HEK293 (cell line): ENCODE data around the gene SLC35G6.

ENCODE experiments used
- EGR2 ChIP-seq: fragments of 450-650 bp; formaldehyde crosslinking; IDR thresholded peaks from 2 replicates; pipeline ENCODE4 v1.5.1; 2016; ENCODE audit warnings: low read depth, missing biosample characterization, missing genetic modification characterization
- KLF9 ChIP-seq: fragments of 450-650 bp; formaldehyde crosslinking; IDR thresholded peaks from 2 replicates; pipeline ENCODE4 v1.5.1; 2016; ENCODE audit warnings: missing biosample characterization, missing genetic modification characterization, low read depth
- SP2 ChIP-seq: fragments of 450-650 bp; formaldehyde crosslinking; IDR thresholded peaks from 2 replicates; pipeline ENCODE4 v1.5.1; 2016; ENCODE audit warnings: missing biosample characterization, missing genetic modification characterization
- SP3 ChIP-seq: fragments of 450-650 bp; formaldehyde crosslinking; IDR thresholded peaks from 2 replicates; pipeline ENCODE4 v1.5.1; 2016; ENCODE audit warnings: missing biosample characterization, missing genetic modification characterization
- ZBTB20 ChIP-seq: fragments of 450-650 bp; formaldehyde crosslinking; IDR thresholded peaks from 2 replicates; pipeline ENCODE4 v1.5.1; 2016; ENCODE audit warnings: missing biosample characterization, missing genetic modification characterization
- ZNF10 ChIP-seq: fragments of 450-650 bp; formaldehyde crosslinking; IDR thresholded peaks from 2 replicates; pipeline ENCODE4 v1.5.1; 2017; ENCODE audit warnings: missing biosample characterization, missing genetic modification characterization
- ZNF146 ChIP-seq: fragments of 450-650 bp; formaldehyde crosslinking; IDR thresholded peaks from 2 replicates; pipeline ENCODE4 v1.5.1; 2016; ENCODE audit warnings: missing biosample characterization, missing genetic modification characterization
- ZNF16 ChIP-seq: fragments of 450-650 bp; formaldehyde crosslinking; IDR thresholded peaks from 2 replicates; pipeline ENCODE4 v1.5.1; 2016; ENCODE audit warnings: low read depth, missing biosample characterization, missing genetic modification characterization
- ZNF202 ChIP-seq: fragments of 450-650 bp; formaldehyde crosslinking; IDR thresholded peaks from 2 replicates; pipeline ENCODE4 v1.5.1; 2016; ENCODE audit warnings: missing biosample characterization, missing genetic modification characterization, borderline replicate concordance
- ZNF335 ChIP-seq: fragments of 450-650 bp; formaldehyde crosslinking; conservative IDR thresholded peaks from 2 replicates; pipeline ENCODE4 v1.5.1; 2016; ENCODE audit warnings: missing biosample characterization, missing genetic modification characterization
- ZNF48 ChIP-seq: fragments of 450-650 bp; formaldehyde crosslinking; IDR thresholded peaks from 2 replicates; pipeline ENCODE4 v1.5.1; 2016; ENCODE audit warnings: missing biosample characterization, missing genetic modification characterization
- ZNF544 ChIP-seq: fragments of 450-650 bp; formaldehyde crosslinking; IDR thresholded peaks from 2 replicates; pipeline ENCODE4 v1.5.0; 2017; ENCODE audit warnings: missing biosample characterization, missing genetic modification characterization
- ZNF549 ChIP-seq: fragments of 450-650 bp; IDR thresholded peaks from 2 replicates; pipeline ENCODE4 v1.5.1; 2018; ENCODE audit warnings: missing biosample characterization, missing genetic modification characterization, mild to moderate bottlenecking, inconsistent platforms, moderate library complexity
- ZNF626 ChIP-seq: fragments of 450-650 bp; sonication (Bioruptor Pico); formaldehyde crosslinking; IDR thresholded peaks from 2 replicates; pipeline ENCODE4 v1.5.1; 2018; ENCODE audit warnings: missing biosample characterization, missing genetic modification characterization, inconsistent platforms
- ZNF677 ChIP-seq: fragments of 450-650 bp; IDR thresholded peaks from 2 replicates; pipeline ENCODE4 v1.5.0; 2018; ENCODE audit warnings: missing biosample characterization, mild to moderate bottlenecking, missing genetic modification characterization, moderate library complexity
- ZNF837 ChIP-seq: fragments of 450-650 bp; formaldehyde crosslinking; IDR thresholded peaks from 2 replicates; pipeline ENCODE4 v1.5.1; 2016; ENCODE audit warnings: missing biosample characterization, missing genetic modification characterization
- ZSCAN30 ChIP-seq: fragments of 450-650 bp; IDR thresholded peaks from 2 replicates; pipeline ENCODE4 v1.5.1; 2018; ENCODE audit warnings: missing biosample characterization, mild to moderate bottlenecking, missing genetic modification characterization, moderate library complexity
- TF ChIP-seq, protein P1 (sequence below): fragments of 450-650 bp; formaldehyde crosslinking; IDR thresholded peaks from 2 replicates; pipeline ENCODE4 v1.5.1; 2016; ENCODE audit warnings: missing biosample characterization, missing genetic modification characterization
- TF ChIP-seq, protein P2 (sequence below): fragments of 450-650 bp; formaldehyde crosslinking; IDR thresholded peaks from 2 replicates; pipeline ENCODE4 v1.5.1; 2017; ENCODE audit warnings: missing biosample characterization, missing genetic modification characterization
- TF ChIP-seq, protein P3 (sequence below): fragments of 450-650 bp; formaldehyde crosslinking; optimal IDR thresholded peaks from 2 replicates; pipeline ENCODE3; 2016; ENCODE audit warnings: missing biosample characterization, mild to moderate bottlenecking, missing genetic modification characterization
- TF ChIP-seq, protein P4 (sequence below): fragments of 450-650 bp; formaldehyde crosslinking; IDR thresholded peaks from 2 replicates; pipeline ENCODE4 v1.5.1; 2016; ENCODE audit warnings: missing biosample characterization, missing genetic modification characterization
- TF ChIP-seq, protein P5 (sequence below): fragments of 450-650 bp; formaldehyde crosslinking; IDR thresholded peaks from 2 replicates; pipeline ENCODE4 v1.5.1; 2017; ENCODE audit warnings: missing biosample characterization, missing genetic modification characterization
- TF ChIP-seq, protein P6 (sequence below): fragments of 450-650 bp; formaldehyde crosslinking; IDR thresholded peaks from 2 replicates; pipeline ENCODE4 v1.5.1; 2016; ENCODE audit warnings: missing biosample characterization, missing genetic modification characterization
- TF ChIP-seq, protein P7 (sequence below): fragments of 450-650 bp; formaldehyde crosslinking; IDR thresholded peaks from 2 replicates; pipeline ENCODE4 v1.5.1; 2016; ENCODE audit warnings: missing biosample characterization, missing genetic modification characterization
- TF ChIP-seq, protein P8 (sequence below): fragments of 450-650 bp; formaldehyde crosslinking; IDR thresholded peaks from 2 replicates; pipeline ENCODE4; 2016; ENCODE audit warnings: missing biosample characterization, missing genetic modification characterization
- TF ChIP-seq, protein P9 (sequence below): fragments of 450-650 bp; formaldehyde crosslinking; IDR thresholded peaks from 2 replicates; pipeline ENCODE4 v1.5.1; 2016; ENCODE audit warnings: missing biosample characterization, missing genetic modification characterization

Gene SLC35G6

DNA sequence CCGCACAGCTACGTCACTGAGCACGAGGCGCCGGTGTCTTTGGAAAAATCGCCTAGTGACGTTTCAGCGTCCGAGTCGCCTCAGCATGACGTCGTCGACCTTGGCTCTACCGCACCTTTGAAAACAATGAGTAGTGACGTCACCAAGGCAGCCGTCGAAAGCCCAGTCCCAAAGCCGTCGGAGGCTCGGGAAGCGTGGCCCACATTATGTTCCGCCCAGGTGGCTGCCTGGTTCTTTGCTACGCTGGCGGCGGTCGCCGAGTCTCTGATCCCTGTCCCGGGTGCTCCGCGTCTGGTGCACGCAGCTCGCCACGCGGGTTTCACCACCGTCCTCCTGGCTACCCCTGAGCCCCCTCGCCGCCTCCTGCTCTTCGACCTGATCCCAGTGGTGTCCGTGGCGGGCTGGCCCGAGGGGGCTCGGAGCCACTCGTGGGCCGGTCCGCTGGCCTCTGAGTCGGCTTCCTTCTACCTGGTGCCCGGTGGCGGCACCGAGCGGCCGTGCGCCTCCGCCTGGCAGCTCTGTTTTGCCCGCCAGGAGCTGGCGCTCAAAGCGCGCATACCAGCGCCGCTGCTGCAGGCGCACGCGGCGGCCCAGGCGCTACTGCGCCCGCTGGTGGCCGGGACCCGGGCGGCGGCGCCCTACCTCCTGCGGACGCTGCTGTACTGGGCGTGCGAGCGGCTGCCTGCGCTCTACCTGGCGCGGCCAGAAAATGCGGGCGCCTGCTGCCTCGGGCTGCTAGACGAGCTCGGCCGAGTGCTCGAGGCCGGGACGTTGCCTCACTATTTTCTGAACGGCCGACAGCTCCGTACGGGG, 44.5 kb upstream of the SLC35G6 start (continued):
- TF ChIP-seq, protein P1, sequence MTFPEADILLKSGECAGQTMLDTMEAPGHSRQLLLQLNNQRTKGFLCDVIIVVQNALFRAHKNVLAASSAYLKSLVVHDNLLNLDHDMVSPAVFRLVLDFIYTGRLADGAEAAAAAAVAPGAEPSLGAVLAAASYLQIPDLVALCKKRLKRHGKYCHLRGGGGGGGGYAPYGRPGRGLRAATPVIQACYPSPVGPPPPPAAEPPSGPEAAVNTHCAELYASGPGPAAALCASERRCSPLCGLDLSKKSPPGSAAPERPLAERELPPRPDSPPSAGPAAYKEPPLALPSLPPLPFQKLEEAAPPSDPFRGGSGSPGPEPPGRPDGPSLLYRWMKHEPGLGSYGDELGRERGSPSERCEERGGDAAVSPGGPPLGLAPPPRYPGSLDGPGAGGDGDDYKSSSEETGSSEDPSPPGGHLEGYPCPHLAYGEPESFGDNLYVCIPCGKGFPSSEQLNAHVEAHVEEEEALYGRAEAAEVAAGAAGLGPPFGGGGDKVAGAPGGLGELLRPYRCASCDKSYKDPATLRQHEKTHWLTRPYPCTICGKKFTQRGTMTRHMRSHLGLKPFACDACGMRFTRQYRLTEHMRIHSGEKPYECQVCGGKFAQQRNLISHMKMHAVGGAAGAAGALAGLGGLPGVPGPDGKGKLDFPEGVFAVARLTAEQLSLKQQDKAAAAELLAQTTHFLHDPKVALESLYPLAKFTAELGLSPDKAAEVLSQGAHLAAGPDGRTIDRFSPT (tag by site-specific recombination), result peak; percentile 32; the same call in 1 of the 2 replicates
- TF ChIP-seq ZNF837 (tag by site-specific recombination) (no peak), ZSCAN30 (tag by site-specific recombination) (peak; percentile 83; the same call in 1 of the 2 replicates), SP2 (no peak), ZNF16 (no peak), ZBTB20 (tag by site-specific recombination) (peak; percentile 56; the same call in 1 of the 2 replicates), ZNF335 (tag by site-specific recombination) (peak; percentile 71), ZNF202 (tag by site-specific recombination) (no peak), ZNF10 (peak; percentile 9; the same call in 1 of the 2 replicates), ZNF677 (tag by site-specific recombination) (no peak), SP3 (tag by site-specific recombination) (no peak), EGR2 (tag by site-specific recombination) (no peak), ZNF146 (no peak), ZNF549 (tag by site-specific recombination) (no peak), ZNF544 (no peak), ZNF48 (tag by site-specific recombination) (no peak), KLF9 (no peak), ZNF626 (tag by site-specific recombination) (no peak)
- TF ChIP-seq, protein P2, sequence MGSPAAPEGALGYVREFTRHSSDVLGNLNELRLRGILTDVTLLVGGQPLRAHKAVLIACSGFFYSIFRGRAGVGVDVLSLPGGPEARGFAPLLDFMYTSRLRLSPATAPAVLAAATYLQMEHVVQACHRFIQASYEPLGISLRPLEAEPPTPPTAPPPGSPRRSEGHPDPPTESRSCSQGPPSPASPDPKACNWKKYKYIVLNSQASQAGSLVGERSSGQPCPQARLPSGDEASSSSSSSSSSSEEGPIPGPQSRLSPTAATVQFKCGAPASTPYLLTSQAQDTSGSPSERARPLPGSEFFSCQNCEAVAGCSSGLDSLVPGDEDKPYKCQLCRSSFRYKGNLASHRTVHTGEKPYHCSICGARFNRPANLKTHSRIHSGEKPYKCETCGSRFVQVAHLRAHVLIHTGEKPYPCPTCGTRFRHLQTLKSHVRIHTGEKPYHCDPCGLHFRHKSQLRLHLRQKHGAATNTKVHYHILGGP (tag by site-specific recombination), result no peak
- TF ChIP-seq, protein P3, sequence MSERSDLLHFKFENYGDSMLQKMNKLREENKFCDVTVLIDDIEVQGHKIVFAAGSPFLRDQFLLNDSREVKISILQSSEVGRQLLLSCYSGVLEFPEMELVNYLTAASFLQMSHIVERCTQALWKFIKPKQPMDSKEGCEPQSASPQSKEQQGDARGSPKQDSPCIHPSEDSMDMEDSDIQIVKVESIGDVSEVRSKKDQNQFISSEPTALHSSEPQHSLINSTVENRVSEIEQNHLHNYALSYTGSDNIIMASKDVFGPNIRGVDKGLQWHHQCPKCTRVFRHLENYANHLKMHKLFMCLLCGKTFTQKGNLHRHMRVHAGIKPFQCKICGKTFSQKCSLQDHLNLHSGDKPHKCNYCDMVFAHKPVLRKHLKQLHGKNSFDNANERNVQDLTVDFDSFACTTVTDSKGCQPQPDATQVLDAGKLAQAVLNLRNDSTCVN (tag by site-specific recombination), result peak; percentile 56
- TF ChIP-seq, protein P4, sequence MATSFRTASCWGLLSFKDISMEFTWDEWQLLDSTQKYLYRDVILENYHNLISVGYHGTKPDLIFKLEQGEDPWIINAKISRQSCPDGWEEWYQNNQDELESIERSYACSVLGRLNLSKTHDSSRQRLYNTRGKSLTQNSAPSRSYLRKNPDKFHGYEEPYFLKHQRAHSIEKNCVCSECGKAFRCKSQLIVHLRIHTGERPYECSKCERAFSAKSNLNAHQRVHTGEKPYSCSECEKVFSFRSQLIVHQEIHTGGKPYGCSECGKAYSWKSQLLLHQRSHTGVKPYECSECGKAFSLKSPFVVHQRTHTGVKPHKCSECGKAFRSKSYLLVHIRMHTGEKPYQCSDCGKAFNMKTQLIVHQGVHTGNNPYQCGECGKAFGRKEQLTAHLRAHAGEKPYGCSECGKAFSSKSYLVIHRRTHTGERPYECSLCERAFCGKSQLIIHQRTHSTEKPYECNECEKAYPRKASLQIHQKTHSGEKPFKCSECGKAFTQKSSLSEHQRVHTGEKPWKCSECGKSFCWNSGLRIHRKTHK, result no peak
- TF ChIP-seq, protein P5, sequence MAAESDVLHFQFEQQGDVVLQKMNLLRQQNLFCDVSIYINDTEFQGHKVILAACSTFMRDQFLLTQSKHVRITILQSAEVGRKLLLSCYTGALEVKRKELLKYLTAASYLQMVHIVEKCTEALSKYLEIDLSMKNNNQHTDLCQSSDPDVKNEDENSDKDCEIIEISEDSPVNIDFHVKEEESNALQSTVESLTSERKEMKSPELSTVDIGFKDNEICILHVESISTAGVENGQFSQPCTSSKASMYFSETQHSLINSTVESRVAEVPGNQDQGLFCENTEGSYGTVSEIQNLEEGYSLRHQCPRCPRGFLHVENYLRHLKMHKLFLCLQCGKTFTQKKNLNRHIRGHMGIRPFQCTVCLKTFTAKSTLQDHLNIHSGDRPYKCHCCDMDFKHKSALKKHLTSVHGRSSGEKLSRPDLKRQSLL (tag by site-specific recombination), result no peak
- TF ChIP-seq, protein P6, sequence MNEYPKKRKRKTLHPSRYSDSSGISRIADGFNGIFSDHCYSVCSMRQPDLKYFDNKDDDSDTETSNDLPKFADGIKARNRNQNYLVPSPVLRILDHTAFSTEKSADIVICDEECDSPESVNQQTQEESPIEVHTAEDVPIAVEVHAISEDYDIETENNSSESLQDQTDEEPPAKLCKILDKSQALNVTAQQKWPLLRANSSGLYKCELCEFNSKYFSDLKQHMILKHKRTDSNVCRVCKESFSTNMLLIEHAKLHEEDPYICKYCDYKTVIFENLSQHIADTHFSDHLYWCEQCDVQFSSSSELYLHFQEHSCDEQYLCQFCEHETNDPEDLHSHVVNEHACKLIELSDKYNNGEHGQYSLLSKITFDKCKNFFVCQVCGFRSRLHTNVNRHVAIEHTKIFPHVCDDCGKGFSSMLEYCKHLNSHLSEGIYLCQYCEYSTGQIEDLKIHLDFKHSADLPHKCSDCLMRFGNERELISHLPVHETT, result no peak
- TF ChIP-seq, protein P7, sequence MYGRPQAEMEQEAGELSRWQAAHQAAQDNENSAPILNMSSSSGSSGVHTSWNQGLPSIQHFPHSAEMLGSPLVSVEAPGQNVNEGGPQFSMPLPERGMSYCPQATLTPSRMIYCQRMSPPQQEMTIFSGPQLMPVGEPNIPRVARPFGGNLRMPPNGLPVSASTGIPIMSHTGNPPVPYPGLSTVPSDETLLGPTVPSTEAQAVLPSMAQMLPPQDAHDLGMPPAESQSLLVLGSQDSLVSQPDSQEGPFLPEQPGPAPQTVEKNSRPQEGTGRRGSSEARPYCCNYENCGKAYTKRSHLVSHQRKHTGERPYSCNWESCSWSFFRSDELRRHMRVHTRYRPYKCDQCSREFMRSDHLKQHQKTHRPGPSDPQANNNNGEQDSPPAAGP (tag by site-specific recombination), result no peak
- TF ChIP-seq, protein P8, sequence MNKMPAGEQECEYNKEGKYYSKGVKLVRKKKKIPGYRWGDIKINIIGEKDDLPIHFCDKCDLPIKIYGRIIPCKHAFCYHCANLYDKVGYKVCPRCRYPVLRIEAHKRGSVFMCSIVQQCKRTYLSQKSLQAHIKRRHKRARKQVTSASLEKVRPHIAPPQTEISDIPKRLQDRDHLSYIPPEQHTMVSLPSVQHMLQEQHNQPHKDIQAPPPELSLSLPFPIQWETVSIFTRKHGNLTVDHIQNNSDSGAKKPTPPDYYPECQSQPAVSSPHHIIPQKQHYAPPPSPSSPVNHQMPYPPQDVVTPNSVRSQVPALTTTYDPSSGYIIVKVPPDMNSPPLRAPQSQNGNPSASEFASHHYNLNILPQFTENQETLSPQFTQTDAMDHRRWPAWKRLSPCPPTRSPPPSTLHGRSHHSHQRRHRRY (tag by site-specific recombination), result no peak
- TF ChIP-seq, protein P9, sequence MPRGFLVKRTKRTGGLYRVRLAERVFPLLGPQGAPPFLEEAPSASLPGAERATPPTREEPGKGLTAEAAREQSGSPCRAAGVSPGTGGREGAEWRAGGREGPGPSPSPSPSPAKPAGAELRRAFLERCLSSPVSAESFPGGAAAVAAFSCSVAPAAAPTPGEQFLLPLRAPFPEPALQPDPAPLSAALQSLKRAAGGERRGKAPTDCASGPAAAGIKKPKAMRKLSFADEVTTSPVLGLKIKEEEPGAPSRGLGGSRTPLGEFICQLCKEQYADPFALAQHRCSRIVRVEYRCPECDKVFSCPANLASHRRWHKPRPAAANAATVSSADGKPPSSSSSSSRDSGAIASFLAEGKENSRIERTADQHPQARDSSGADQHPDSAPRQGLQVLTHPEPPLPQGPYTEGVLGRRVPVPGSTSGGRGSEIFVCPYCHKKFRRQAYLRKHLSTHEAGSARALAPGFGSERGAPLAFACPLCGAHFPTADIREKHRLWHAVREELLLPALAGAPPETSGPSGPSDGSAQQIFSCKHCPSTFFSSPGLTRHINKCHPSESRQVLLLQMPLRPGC (tag by site-specific recombination), result 0 out of 2 replicates have a peak, but pooled peaks have one; percentile 27
